ENCODE results near the gene PCDHGA5.

- TF ChIP-seq CTCF (IDR thresholded peaks at IDR 0.05) (no peak), EP300 (IDR thresholded peaks at IDR 0.05) (no peak), POLR2A (IDR thresholded peaks at IDR 0.05) (no peak)
Observed at GRCh38 chr5:141351591-141351990, 12.4 kb upstream of the PCDHGA5 start.
